Testis (tissue), 3 donors: ENCODE measurements around the gene IDNK. TPM values are rescaled to one million over a fixed set of nuclear protein-coding genes. Genes with fewer than 3 reads are reported as not detected.

ENCODE experiments used
- DNase-seq: peaks from one replicate; pipeline ENCODE4 v3.0.0-alpha.2; 2019
- H3K27ac ChIP-seq, 2 donors: fragments of 200-600 bp; sonication (generic); one replicate each; pipeline ENCODE4 v1.5.1; 2019
- H3K27me3 ChIP-seq: fragments of 200-600 bp; sonication (generic); one replicate; pipeline ENCODE4 v1.5.1; 2019
- H3K36me3 ChIP-seq: fragments of 200-600 bp; sonication (generic); one replicate; pipeline ENCODE4 v1.5.1; 2017; ENCODE audit warnings: low read depth; ENCODE audit errors: missing control alignments
- H3K4me1 ChIP-seq: fragments of 200-600 bp; sonication (generic); one replicate; pipeline ENCODE4 v1.5.1; 2019
- H3K4me3 ChIP-seq, 2 donors: fragments of 200-600 bp; sonication (generic); one replicate each; pipeline ENCODE4 v1.5.1; 2017 to 2019
- H3K9me3 ChIP-seq: fragments of 200-600 bp; sonication (generic); one replicate; pipeline ENCODE4 v1.5.1; 2017
- CTCF ChIP-seq, 3 experiments: fragments of 450-650 bp in 2 of 3; fragments of 200-600 bp in 1 of 3; sonication (generic) in 1 of 3; IDR thresholded peaks; one replicate each; pipeline ENCODE4 v1.5.1; 2016 to 2019; ENCODE audit warnings: antibody characterized with exemption in 3 of 3, mild to moderate bottlenecking in 2 of 3, moderate library complexity in 1 of 3
- POLR2A ChIP-seq: fragments of 450-650 bp; IDR thresholded peaks from one replicate; pipeline ENCODE4 v1.6.1; 2017; ENCODE audit warnings: antibody characterized with exemption, mild to moderate bottlenecking, moderate library complexity
- WGBS, 2 donors: methylation state at CpG; one replicate each; pipeline ENCODE4 v1.1.5; 2018; 5-methylcytosine and 5-hydroxymethylcytosine counted together
- intact Hi-C: fragments of 100-400 bp; cut with DNase I; formaldehyde crosslinking; loops from one replicate; pipeline ENCODE4 v1.15.1; 2023; ENCODE audit warnings: low total_unique reads
- polyA plus RNA-seq: library from polyadenylated mRNA; stranded (reverse); fragments of 350-450 nt; fragmentation: Illumina TruSeq; extraction: RNeasy Lipid Tissue Mini Kit (QIAGEN cat#74804); gene quantifications from one replicate; pipeline ENCODE4 v1.2.3, GENCODE V29; 2014; ENCODE audit warnings: low read depth, low replicate concordance; ENCODE audit not compliant: insufficient read depth
- small RNA-seq, 2 donors: library from RNA; depleted of rRNA; stranded (forward); fragments of <200 nt; gene quantifications; one replicate each; pipeline ENCODE3, GENCODE V24; 2016
- total RNA-seq, 2 donors: library from RNA; depleted of rRNA; stranded (reverse); fragments of >200 nt; gene quantifications; one replicate each; pipeline ENCODE4 v1.2.3, GENCODE V29; 2016

IDNK gene
- total and polyA plus RNA-seq, 3 donors from 2014 or later = 4.9 to 8.4 (median 6.0) TPM

DNA sequence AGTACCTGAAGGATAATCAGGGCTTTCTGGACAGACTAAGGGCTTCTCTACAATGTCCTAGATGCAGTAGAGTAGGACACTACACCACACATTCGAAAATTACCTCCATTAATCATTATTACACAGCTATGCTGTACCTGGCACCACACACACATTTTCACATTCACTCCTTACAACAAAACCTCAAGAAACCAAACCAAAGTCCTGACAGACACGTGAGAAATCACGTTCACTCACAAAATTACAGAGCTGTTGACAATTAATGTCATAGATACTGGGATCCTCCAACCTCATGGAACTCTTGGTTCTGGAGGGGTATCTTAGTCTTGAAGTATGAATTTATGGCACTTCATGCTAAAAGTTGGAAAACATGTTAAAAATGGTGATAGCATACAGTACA, 68.5 kb downstream of the IDNK start:
- Histone ChIP-seq H3K4me1 (peaks cover 11% of the 10 kb centered on the region), H3K9me3 (no peaks in the 10 kb centered on the region), H3K27ac (peak overlapping the region in 1 of 2 donors; percentile 2), H3K36me3 (no peaks in the 10 kb centered on the region), H3K27me3 (no peaks in the 10 kb centered on the region), H3K4me3 (no peak overlapping the region)
- no peak for DNase-seq
- 82 to 86% methylated on average over 3 of the region's 3 CpGs for WGBS, 2 donors
- intact Hi-C loops = no loop called here
- TF ChIP-seq POLR2A = no peak
- TF ChIP-seq CTCF (IDR thresholded peaks at IDR 0.05) = no peak

Small RNA genes within 50 kb of the gene (small RNA-seq; reads per million reads assigned to genes)
- 0 to 0.27 reads per million in 2 donors for gene RNU4-15P

Other genes starting within 250 kb of the IDNK start
- 10 to 100 TPM in 1 of 2 donors, 1 to 10 TPM in 1; 5.5 to 16.2 TPM for gene FRMD3, start 84.7 kb upstream of the IDNK start, total RNA-seq
- 12.5 TPM for gene FRMD3, start 84.7 kb upstream of the IDNK start, polyA plus RNA-seq
- gene UBQLN1, start 84.8 kb downstream of the IDNK start, total RNA-seq = 100 to 1,000 TPM; 146 to 147 TPM
- 86.5 TPM for gene UBQLN1, start 84.8 kb downstream of the IDNK start, polyA plus RNA-seq
- 100 to 1,000 TPM in 1 of 2 donors, 10 to 100 TPM in 1; 83.7 to 158 TPM for gene GKAP1, start 194.6 kb downstream of the IDNK start, total RNA-seq
- 132 TPM for gene GKAP1, start 194.6 kb downstream of the IDNK start, polyA plus RNA-seq